Fibroblast of skin of left biceps (primary cell): ENCODE results near the gene SPOCK1.

Experiments
- DNase-seq, 2 experiments: peaks; one replicate each; pipeline ENCODE4 v3.0.0-alpha.2; 2013; ENCODE audit warnings: low read depth in 2 of 2

SPOCK1 gene

DNA sequence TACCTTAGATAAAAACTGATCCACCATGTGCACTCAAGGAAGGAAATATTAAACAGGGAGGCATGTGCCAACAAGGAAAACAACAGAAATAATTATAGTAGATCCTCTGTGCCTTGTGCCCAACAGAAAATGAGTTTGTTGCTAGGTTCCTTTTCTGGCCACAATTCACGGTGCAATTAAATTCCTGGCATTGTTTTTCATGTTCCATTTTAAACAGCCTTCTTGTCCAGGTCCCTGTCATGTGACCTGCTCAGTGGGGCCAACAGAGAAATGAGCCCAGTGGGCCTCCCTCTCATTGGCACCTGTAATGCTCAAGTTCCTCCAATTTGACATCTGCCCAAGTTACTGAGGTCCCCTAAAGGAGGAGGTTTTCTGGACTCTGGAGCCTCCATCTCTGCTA, 56.5 kb downstream of the SPOCK1 start:
- DNase-seq, result no peak

DNA sequence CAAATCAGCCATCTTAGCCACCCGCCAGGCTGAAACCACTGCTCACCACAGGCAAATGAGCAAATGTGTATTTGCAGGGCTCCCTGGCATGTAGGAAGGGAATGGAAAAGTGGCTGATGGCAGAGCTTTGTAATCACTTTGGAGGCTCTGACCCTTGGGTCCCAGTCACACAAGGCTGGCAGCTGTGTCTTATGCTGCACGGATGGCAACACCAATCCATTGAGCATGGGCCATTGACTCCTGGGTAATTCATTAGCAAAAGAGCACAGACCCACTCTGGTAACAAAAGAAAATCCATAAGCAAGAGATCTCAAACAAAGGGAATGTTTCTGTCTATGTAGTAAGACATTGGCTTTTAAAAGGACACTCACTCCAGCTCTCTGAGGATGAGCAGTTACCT, 57.6 kb downstream of the SPOCK1 start:
- no peak for DNase-seq

DNA sequence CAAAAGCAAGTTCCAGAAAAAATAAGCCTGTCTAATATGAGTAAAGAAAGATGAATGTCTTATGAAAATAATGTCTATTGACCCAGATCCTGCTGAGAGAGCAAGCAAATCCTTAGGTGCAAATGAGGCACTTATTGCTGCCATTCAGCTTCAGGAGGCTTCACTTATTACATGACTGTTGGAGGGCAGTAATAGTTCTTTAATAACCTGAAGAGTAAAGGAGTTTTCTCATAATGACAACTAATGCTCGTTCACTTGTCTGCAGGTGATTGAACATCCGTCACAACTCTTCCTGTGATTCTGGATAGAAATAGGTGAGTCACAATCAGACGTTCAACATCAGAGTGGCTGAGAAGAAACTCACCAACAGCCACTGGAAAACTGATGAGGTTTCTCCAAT, 58.3 kb downstream of the SPOCK1 start:
- no peak for DNase-seq

GRCh38 chr5:137439645-137440044, 59.5 kb downstream of the SPOCK1 start:
- no peak for DNase-seq

GRCh38 chr5:137438932-137439331, 60.2 kb downstream of the SPOCK1 start:
- no peak for DNase-seq

DNA sequence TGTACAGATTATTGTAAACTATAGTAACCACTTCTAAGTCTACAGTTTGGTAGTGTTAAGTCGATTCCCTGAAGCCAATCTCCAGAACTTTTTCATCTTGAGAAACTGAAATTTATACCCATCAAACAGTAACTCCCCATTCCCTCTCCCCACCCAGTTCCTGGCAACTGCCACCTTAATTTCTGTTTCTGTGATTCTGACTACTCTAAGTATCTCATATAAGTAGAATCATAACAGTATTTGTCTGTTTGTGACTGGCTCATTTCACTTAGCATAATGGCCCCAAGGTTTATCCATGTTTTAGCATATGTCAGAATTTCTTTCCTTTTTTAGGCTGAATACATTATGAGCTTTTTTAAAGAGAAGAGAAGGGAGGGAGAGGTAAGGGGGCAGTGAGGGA, 61.4 kb downstream of the SPOCK1 start:
- DNase-seq, result no peak

GRCh38 chr5:137433539-137433938, 65.6 kb downstream of the SPOCK1 start:
- no peak for DNase-seq

DNA sequence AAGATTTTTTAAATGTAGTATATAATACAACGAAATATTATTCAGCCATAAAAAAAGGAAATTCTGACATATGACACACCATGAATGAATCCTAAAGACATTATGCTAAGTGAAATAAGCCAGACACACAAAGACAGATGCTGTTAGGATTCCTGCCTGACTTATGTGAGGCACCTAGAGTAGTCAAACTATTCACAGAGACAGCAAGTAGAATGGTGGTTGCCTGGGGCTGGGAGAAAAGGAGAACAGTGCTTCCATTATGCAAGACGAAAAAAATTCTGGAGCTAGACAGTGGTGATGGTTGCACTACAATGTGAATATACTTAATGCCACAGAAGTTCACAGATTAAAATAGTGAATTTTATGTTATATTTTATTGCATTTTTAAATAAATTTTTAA, 66.8 kb downstream of the SPOCK1 start:
- no peak for DNase-seq

- no peak for DNase-seq
These were observed 68.1 kb downstream of the SPOCK1 start for GRCh38 chr5:137431051-137431450.

- DNase-seq, result peak; percentile 40 to 41
These were observed 83.9 kb downstream of the SPOCK1 start for GRCh38 chr5:137415231-137415681.

GRCh38 chr5:137414112-137414755, 84.9 kb downstream of the SPOCK1 start:
- no peak for DNase-seq

GRCh38 chr5:137412136-137412535, 87.0 kb downstream of the SPOCK1 start:
- no peak for DNase-seq

DNA sequence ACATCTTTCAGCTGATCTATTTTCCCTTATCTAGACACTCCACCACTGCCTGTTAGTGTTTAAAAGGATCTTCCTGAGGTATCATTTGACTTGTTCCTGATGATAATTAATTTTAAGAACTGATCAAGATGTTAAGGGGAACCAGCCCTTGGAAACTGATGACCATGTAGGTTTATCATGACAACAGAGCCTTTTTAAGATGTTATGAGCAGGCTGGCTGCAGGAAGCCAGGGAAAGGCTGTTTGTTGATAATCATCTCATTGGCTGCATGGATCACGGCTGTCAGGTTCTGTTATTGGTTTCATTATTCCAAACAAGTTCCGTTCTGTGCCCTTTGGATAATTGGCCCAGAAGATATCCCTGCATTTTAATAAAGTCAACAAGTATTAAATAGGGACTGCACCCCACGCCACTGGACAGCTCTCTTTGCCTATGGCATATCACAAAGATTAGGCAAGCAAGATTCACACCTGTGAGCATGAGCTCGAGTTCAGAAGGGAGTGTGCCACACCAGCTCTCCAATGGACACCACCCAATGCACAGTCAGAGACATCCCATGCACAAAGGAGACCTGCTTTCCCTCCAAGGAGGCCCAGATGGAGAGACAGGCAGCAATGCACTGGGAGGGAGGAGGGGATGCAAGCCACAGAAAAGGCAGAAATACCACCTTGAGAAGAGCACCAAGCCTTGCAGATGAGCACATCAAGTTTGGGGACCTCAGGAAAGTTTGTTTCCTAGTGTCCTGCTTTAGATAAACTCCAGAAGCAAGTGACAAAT, 88.7 kb downstream of the SPOCK1 start:
- no peak for DNase-seq

DNA sequence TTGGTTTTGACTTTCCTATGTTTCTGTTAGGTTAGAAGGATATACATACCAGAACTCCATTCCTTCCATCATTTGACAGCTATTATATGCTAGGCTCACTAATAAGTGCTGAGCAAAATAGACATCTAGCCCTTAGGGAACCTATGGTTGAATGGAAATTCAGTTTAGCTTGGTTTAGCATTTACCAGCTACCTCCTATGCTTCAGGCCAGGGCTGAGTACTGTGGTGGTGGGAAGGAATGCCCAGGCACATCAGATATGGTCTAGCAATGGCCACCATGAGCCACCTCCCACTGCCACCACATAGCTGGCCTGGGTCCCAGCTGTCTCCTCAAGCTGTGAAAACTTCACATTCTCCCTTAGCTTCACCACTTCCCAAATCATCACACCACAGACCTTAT, 89.4 kb downstream of the SPOCK1 start:
- no peak for DNase-seq

- no peak for DNase-seq
These were observed 92.0 kb downstream of the SPOCK1 start for GRCh38 chr5:137407090-137407489.

DNA sequence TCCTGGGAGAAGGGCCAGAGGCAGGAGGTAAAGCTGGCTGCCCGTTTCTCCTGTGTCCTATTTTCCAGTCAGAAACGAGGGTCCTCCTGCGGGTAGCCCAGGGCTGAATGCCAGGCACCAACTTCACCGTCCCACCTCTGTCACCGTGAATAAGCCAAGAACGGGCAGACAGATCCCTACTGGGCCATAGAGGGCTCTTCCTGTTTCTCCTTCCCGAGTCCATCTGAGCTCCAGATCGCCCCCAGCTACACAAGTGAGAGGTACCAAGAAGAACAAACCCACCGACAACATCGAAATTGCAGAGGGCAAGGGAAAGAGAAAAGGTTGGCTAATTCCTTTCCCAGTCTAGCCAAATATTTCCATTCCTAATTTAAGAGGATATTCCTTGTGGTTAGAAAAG, 93.7 kb downstream of the SPOCK1 start:
- no peak for DNase-seq

DNA sequence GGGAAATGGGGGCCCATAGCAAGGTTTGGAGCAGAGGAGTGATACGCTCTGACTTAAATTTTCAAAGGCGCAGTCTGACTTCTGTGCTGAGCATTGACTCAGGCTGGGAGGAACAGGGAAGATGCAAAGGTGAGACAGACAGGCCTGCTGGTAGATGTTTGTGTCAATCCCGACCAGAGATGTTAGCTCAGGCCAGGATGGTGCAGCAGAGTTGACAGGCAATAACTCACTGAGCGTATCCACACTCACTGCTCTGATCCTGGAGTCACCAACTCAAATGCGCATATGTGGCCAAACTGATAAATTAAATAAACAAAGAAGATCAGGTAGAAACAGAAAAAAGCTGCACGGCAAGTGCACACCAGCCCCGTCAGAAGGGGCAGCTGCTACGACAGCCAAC, 95.3 kb downstream of the SPOCK1 start:
- DNase-seq, result no peak

DNA sequence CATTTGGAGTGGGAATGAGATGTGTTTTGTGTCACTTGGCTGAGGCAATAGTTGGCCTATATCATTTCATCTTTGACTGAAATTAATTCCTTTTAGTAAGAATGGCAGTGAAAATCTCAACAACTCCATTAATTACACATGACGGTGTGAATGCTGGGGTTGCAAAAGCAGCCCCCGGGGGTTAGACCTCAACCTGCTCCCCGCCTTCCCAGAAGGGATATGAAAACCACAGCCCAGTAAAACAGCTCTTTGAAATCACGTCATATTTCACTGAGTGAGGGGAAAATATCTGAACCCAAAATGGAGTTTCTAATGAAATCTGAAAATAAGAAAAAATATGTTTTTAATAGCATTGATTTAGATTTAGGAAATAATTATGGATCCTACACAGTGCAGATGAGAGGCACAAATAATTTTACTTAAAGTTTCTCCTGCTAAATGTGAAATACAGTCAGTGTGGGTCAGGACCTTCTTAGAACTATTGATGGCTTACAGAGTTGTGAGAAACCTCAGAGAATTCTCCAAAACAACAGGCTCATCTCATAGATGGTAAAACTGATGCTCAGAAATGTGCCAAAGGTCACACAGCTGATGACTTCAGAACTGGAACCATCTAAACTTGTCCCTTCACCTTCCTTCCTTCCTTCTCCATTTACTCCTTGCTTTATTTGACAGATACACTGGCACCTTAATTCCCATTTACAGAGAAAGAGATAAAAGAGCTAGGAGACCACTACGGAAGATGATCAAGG, 96.5 kb downstream of the SPOCK1 start:
- DNase-seq, result no peak

DNA sequence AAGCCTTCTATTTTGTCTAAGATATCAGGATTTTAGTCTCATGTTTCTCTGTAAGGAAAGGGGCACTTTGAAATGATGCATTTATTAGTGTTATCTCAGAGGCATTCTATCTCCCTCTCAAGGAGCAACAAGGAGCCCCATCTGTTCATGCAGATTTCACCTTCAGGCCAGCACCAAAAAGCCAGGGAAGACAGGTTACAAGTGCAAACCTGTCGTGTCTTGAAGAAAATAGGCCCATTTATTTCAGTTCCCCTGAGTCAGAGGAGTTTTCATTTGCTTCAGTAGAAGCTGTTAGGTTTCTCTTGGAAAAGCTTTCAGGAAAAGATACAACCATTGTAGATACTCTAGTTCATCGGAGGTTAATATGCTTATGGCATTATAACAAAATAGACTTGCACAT, 97.2 kb downstream of the SPOCK1 start:
- no peak for DNase-seq

- DNase-seq, result no peak
These were observed 98.6 kb downstream of the SPOCK1 start for GRCh38 chr5:137400571-137400970.

GRCh38 chr5:137399911-137400310, 99.2 kb downstream of the SPOCK1 start:
- no peak for DNase-seq

- DNase-seq, result no peak
These were observed 100.4 kb downstream of the SPOCK1 start for GRCh38 chr5:137398751-137399150.

- no peak for DNase-seq
These were observed 101.0 kb downstream of the SPOCK1 start for GRCh38 chr5:137398154-137398553.
